Activated CD4-positive, alpha-beta T cell treated with anti-CD3 and anti-CD28 coated beads, Interleukin-2, Interleukin-4, amounts not matched to agents 100 ng/mL and 50 ng/mL, durations not matched to agents 16 hours and 8 hours (primary cell): Measurements from ENCODE around the gene THSD4.
A peak's percentile ranks its signal among the peaks of the same experiment; 100 is the strongest.

Experiments used
- DNase-seq: peaks from one replicate; pipeline ENCODE4 v3.0.0-alpha.2; 2020; ENCODE audit warnings: low spot score

Gene THSD4

DNA sequence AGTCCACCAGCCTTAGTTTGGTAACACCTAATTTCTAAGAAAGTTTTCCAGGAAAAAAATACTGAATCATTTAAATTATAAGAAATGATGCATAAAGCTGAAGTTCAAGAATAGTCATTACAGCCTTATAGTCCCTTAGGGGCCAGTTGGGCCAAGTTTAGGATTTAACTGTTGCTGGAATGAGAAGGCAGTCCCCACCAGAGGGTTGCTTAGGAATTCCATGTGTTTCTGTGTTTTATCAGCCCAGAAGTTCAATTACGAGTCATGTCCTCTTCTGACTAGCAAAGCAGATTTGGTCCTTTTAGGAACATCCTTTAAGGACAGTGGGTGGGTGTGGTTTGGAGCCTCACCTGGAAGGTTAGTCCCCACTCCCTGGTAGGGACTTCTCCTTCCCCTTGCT lies 638.1 kb downstream of the THSD4 start:
- DNase-seq, result no peak

DNA sequence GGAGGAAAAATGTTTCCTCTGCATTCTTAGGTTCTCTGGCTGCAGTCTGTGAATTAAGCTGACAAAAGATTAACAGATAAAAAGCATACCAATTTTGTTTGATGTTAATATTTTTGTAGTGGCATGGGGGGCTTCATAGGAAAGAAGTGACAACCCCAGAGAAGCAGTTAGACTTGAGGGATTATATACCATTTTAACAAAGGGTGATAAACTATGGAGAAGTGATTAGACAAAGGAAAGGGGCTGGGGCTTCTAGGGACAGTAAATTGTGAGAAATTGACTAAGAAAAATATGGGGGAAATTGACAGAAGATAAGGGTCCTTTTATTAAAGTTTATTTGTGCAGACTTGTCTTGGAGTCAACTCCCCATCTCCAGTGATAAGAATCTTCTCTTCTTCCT lies 639.4 kb downstream of the THSD4 start:
- no peak for DNase-seq

DNA sequence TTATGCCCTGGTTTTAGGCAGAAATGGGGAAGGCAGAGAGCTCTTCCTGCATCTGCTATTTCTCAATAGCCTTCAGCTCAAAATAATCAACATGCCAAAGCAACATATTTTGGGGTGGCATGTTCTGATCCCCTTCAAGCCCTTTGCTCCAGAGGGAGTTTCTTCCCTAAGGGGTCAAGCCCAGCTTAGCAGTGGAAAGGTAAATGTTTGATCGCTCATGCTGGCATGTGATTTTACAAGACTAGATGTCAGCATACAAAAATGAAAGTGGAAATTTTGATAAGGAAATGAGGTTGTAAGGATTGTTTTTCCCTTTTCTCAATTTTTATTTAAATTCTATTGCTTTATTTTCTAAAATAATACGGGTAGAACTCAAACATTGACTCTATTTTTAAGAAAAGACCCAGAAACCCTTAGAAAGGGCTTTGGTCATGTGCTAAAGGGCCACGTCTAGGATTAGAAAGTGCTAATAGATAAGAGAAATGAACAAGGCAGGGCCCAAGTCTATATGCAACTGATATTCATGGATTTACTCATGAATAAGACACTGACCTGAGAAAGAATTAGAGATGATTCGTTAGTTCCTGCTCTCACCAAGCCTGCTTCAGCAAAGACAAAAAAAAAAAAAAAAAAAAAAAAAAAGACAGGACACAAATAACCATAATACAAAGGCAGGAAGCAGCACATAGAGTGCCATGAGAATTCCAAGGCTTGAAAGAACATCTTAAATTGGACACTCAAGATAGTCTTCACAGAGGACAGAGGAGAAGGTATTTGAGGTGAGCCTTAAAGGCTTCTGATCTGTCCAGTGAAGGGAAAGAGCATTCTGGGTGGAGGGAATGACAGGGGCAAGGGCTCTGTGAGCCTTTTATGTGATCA lies 640.1 kb downstream of the THSD4 start:
- no peak for DNase-seq

DNA sequence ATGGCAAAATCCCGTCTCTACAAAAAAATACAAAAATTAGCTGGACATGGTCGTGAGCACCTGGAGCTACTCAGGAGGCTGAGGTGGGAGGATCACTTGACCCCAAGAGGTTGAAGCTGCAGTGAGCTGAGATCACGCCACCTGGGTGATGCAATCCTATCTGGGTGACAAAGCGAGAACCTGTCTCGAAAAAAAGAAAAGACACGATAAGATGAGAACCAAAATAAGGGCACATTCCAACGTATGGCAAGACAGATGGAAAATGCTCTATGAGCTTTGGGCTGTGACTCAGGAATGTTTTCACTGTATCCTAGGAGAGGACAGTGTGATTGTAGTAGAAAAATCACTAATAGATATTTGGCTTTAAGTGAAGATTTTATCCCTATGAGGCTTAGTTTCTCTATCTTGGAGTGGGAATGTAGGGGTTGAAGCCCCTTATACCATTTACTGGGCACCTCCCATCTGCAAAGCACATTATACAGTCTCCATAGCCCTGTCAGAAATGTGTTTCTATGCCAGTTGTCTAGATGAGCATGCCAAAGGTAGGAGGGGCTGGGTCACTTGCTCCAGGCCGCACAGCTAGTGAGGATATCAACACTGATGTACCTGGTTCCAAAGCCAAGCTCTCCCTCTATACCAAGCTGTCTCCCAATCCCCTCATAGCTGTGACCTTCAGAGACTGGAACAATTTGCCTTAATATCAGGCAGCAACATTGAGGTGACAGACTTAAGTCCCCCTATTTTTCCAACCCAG lies 641.5 kb downstream of the THSD4 start:
- DNase-seq, result no peak

DNA sequence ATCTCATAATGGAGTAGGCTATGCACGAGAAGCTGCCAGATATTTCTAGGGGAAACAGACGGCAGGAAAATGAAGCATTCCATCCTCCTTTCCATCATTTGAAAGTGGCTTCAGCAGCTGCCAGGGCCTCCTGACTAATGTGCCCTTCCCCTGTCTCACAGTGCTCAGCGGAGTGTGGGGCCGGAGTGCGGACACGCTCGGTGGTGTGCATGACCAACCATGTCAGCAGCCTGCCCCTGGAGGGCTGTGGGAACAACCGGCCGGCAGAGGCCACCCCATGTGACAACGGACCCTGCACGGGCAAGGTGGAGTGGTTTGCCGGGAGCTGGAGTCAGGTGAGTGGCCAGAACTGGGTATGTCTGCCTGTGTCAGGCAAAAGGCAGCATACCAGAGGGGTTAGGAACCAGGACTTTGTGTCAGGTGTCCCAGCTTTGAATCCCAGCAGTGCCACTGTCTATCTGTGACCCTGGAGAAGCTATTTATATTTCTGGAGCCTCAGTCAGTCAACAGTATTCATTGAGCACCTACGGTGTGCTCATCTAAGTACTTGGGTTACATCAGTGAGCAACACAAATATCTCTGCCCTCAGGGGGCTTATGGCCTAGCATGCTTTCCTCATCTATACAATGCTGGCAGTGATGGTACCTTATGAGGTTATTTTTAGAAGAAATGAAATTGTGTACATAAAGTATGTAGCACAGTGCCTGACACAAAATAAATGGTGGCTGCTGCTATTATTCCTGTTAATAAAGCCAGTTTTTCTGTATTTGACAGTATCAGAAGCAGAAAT lies 642.7 kb downstream of the THSD4 start:
- DNase-seq, result no peak

DNA sequence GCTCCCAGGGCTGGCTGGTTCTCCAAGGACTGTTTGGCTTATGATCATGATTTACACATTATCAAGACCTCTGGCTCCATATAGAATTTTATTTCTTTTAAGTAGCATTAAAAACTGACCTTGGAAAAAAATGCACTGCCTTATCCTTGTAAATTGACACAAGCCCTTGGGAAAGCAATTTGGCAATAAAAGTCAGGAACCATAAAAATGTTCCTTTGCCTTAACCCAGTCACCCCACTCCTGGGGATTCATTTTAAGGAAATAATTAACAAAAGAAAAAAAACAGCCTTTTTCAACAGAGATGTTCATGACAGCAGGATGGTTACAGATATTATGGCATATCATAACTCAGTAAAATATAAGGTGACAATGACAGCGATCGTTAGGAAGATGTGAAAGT lies 643.4 kb downstream of the THSD4 start:
- DNase-seq, result no peak

DNA sequence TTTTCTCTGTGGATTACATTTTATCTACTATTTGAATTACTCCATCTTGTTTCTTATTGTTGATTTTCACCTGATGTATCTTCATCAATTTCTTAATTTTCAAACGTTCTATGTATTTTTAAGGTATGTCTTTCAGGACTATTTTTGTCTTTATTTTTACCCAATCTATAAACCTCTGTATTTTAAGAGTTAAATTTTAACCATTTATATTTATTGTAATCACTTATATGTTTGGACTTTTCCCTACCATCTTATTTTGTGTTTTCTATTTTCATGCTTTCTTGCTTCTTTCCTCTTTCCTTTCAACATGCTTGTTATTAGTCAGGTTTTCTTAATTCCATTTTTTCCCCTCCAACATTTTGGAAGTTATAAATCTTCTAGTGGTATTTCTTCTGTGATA lies 645.6 kb downstream of the THSD4 start:
- DNase-seq, result no peak

DNA sequence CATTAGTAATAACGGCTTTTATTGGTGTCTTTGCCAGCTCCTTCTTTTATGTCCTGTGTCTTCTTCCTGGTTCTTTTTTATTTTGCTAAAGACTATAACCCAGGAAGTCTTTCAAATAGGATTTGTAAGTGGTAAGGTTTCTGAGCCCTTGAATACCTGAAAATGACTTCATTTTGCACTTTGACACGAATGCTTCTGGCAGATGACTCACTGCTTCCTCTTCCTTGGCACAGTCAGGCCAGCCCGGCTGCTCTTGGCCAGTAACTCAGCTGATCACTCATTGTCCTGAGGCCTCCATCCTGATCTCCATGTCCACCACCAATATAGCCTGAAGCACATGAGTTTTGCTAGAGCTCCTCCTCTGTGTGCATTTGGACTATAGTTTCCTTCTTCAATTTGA lies 646.4 kb downstream of the THSD4 start:
- DNase-seq, result no peak

DNA sequence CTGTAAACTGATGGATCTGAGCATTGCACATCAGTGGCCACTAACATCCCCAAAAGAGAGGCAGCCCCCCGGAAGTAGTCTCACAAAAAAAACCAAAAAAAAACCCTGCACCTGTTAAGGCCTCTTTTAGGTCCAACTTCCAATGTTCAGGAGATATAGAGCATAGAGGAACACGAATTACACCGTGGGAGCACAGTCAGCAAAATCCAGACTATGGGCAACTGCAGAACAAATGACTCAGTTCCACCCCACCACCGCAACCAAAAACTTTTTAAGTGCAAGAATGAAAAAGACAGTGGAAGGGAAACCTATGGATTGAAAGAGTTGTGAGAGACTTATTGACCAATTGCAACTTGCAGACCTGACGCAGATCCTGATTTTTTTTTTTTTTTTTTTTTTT lies 652.9 kb downstream of the THSD4 start:
- DNase-seq, result no peak

DNA sequence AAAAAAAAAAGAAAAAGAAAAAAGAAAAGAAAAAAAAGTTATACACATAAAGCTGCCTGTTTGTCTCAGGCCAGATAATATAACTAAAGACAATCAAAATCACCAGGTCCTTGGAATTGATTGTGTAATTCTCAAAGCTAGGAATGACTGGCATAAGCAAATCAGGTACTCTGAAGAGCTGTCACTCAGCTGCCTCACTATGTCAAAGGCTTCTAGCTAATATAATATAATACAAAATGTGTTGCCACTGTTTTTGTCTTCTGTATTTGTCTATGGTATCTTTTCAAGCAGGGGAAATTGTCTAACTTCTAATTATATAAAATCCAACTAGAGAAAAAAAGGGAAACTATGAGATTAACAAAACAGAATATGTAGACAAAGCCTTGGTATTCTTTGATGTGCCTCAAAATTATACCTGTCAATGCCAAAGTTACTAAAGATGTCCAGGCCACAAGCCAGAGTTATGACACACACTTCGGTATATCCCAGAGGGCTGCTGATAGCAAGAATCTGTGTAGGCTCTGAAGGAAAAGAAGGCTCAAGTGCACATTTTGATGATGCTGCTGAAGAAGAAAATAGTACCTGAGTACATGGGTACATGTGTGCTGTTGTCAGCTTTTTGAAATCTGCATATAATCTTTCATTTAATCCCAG lies 658.1 kb downstream of the THSD4 start:
- DNase-seq, result no peak

DNA sequence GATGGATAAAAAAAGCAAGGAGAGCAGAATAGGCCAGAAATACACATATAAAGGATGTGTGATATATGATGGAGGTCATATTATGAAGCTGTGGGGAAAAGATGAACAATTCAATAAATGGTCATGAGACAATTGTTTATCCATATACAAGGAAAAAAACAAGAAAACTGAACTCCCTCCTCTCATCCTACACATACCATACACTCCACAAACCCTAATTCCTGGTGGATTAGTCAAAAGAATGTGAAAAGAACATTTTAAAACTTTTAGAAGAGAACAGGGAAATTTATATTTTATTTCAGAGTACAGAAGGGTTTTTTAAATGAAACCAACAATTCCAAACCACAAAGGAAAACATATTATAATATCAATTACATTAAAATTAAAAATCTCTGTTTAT lies 660.6 kb downstream of the THSD4 start:
- DNase-seq, result no peak

DNA sequence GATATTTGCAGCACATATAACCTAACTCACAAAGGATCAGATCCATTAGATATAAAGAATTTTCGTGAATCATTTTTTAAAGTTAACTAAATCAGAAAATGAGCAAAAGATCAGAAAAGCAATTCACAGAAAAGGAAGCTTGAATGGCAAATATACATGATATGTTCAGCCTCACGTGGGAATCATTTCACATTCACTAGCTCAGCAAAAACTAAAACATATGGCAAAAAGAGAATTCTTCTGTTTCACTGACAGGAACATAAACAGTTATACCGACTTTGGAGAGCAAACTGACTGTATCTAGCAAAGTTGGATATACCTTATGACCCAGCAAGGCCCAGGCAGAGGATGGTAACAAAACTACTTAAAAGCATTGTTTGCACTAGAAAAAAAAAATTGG lies 661.0 kb downstream of the THSD4 start:
- DNase-seq, result no peak

DNA sequence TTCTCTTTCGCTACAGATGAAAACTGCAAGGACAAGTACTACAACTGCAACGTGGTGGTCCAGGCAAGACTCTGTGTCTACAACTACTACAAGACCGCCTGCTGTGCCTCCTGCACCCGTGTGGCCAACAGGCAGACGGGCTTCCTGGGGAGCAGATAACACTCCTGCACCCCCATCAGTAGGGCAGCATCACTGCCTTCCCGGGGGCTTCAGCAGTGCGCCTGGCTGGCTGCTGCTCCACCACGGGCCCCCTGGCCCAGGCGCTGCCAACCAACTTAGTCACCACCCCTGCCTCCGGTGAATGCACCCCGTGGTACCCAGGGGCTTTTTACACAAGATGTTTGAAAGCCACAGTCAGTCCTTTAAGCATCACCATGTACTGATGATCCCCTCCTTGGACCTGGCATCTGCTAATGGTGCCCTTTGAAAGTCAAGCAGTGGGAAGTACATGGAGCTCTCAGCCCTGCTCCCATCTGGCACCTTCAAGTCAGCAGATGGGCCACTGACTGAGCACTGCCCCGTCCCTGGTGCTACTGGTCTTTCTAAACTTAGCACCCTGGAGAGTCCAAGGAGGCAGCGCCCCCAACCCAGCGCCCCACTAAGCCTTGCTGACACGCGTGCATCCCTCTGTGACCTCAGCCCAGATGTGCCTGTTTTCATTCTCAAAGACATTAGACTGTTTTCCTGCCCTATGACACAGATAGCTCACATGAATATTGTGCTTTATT lies 662.1 kb downstream of the THSD4 start:
- no peak for DNase-seq

DNA sequence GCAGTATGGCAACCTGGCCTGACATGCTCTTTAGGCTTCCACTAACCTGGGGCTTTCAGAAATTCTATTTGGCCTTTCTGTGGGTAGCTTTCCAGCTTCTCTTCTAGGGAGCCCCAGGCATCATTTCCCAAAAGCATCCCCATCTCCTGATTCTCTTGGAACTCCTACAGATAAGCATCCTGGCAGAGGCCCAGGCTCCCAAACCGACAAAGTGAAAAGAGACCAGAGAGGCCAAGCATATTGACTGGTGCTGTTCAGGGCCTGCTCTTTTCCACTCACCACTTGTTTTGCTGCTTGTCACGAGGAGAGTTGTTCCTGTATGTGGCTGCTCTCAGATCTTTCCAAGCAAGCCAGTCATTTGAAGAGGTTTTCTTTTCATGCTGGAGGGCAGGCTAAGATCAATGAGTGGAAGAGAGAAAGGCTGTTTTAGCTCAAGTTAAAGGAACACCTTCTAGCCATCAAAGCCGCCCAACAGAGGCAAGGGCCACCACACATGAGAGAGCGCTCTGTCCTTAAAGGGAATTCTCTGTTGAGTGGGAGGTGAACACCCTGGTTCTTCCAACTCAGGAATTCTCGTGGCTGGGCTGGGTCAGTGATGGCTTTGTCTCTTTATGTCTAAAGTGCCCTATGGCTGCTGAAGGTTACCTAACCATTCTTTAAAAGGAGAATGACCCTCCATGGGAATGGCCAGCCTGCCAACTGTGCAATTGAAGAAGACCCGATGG lies 664.0 kb downstream of the THSD4 start:
- DNase-seq, result no peak

DNA sequence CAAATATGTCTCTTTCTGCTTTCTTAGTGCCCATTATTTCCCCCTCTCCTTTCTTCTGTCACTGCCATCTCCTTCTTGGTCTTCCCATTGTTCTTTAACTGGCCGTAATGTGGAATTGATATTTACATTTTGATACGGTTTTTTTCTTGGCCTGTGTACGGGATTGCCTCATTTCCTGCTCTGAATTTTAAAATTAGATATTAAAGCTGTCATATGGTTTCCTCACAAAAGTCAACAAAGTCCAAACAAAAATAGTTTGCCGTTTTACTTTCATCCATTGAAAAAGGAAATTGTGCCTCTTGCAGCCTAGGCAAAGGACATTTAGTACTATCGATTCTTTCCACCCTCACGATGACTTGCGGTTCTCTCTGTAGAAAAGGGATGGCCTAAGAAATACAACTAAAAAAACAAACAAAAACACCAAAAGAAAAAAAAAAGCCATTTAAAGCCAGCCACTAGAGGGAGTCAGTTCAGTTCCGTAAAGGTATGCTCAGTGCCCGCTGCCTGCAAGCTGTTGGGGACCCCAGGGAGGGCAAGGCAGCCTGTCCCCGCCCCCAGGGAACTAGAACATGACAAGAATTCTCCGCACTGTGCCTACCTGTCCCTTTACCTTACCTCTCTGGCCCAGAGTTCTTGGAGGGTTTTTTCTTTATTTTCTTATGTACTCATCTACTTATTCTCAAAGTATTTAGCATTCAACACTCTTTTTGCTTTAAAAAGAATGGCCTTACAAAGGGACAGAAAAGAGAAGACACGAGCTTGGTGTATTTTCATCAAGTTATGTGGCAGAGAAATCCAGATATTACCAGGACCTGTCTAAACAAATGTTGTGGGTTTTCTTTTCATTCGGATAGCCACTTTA lies 665.1 kb downstream of the THSD4 start:
- DNase-seq, result peak; percentile 60

DNA sequence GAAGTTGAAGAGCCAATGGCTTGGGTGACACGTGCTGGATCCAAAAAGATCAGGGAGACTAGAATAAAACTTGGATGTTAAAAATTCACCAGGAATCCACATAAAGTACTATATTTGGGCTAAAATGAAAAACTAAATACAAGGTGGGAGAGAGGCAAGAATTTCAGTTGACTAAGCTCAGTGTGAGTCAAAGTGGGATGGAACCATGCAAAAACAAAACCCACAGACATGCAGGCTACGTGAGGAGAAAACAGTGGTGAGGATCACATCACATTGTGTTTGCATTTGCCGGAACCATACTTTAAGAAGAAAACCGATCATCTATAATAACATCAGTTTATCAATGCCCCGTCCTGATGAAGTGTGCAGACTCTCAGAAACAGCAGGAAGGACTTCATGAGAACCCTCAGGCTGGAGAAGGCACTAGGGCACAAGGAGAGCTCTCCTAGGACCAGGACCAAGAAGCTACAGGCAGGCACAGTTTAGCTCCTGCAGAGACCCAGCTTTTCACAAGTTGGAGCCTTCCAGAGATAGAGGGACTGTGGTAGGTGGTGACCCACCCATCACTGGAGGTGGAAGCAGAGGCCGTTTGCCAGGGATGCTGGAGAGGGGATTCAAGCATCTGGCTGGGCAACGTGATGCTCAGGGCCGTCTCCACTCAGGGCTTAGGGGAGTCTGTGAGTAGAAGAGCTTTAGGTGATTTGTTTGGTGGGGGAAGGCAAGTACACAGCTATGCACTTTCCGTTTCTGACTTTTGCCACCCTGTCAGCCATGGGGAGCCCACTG lies 666.1 kb downstream of the THSD4 start:
- peak; percentile 75 for DNase-seq

DNA sequence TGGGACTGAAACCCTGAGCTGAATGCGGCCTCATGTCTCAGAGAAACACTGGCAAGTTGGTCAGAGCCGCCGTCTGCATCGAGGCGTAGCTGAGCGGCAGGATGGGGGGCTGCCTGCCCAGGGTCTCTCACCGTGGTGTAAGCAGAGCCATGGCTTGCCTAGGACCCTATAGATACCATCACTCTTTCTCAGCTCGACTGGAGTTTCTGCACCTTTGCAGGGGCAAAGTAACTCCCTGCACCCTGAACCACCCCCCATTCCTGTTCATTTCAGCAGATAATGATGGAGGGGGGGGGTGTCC lies 666.6 kb downstream of the THSD4 start:
- no peak for DNase-seq

DNA sequence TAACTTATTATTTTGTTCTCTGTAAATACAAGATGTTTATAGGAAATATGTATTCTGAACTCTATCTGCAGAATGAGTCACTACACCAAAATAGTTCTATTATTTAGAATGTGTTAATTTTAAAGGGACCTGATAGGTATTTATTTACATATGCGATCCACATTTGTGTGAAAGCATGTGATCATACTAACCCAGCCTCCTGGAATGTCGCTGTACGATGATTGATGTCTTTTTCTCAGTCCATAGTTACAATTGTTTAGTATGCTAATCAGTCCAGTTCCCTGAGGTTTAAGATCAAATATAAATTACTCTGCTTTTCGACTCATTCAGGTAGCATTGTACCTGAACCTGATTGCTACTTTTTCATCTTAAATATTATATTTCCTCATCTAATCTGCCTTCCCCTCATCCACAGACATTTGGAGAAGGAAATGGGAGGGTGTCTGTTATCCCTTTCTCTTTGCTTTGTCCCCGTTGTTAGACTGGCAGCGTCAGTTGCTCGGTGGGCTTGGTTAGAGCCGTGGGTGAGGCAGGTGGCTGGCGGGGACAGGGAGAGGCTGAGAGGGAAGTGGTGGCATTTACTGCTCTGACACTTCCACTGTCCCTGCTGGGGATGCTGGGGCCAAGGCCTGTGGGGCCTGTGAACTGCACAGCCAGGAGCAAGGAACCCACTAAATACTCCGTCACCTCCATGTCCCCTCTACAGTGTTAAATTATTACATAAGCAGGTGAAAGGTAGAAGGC lies 667.3 kb downstream of the THSD4 start:
- DNase-seq, result no peak

DNA sequence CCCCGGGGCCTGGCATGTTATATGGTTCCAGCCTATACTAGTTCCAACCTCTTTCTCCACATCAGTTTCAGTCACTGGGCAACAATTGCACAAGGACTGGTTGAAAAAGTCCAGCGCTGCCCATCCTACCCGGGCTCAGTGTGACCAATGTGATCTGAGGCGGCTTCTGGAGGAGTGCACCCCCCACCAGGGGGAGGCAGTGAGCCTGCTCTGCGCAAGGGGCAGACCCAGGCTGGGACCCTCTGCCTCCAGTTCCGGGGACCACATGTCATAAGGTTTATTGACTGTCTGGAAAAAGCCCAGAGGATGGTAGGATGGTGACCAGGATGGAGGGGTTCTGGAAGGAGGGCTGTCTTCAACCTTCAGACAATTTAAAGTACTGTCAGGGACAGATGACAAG lies 669.4 kb downstream of the THSD4 start:
- no peak for DNase-seq
